T-helper 17 cell (primary cell): Measurements from ENCODE around the gene AMMECR1. TPM values are rescaled to one million over a fixed set of nuclear protein-coding genes. Genes with fewer than 3 reads are reported as not detected.
A peak's percentile ranks its signal among the peaks of the same experiment; 100 is the strongest.

Source experiments
- ATAC-seq: fragments of 150-1000 bp; cut with Tn5 transposase; 2 replicates; pipeline ENCODE4 v1.10.0; 2021; ENCODE audit warnings: mild to moderate bottlenecking, moderate library complexity
- DNase-seq, 3 donors: peaks; one replicate each; pipeline versions ENCODE4 v3.0.0 to v3.0.0-alpha.2; 2020 to 2021
- H3K9me3 ChIP-seq: one replicate; pipeline ENCODE4 v1.7.0; 2013; ENCODE audit warnings: low read length, mild to moderate bottlenecking; ENCODE audit not compliant: control insufficient read depth, poor library complexity, severe bottlenecking
- H3K27ac Mint-ChIP-seq: one replicate; pipeline ENCODE4 v1.8.0; 2022; ENCODE audit warnings: mild to moderate bottlenecking, moderate library complexity, mixed read lengths
- H3K27me3 Mint-ChIP-seq: one replicate; pipeline ENCODE4 v1.8.0; 2022; ENCODE audit warnings: mixed read lengths
- H3K36me3 Mint-ChIP-seq: one replicate; pipeline ENCODE4 v1.8.0; 2022; ENCODE audit warnings: low read depth, mixed read lengths
- H3K4me1 Mint-ChIP-seq: one replicate; pipeline ENCODE4 v1.8.0; 2022; ENCODE audit warnings: mild to moderate bottlenecking, mixed read lengths
- H3K4me3 Mint-ChIP-seq: one replicate; pipeline ENCODE4 v1.8.0; 2022; ENCODE audit warnings: mild to moderate bottlenecking, moderate library complexity, mixed read lengths
- total RNA-seq, 4 donors: library from RNA in 2 of 4; stranded (reverse) in 2 of 4; gene quantifications; one replicate each; pipeline ENCODE4 v1.2.3 and lab custom pipeline; 2022 to 2026

AMMECR1 gene
- total RNA-seq, 2 donors from 2014 or later, result 15.4 to 17.4 TPM

- ATAC-seq, result no peak
- H3K36me3 Mint-ChIP-seq, result no peaks in the 10 kb centered on the region
- H3K4me1 Mint-ChIP-seq, result peaks cover 27% of the 10 kb centered on the region
Observed at GRCh38 chrX:110268395-110268794, 49.5 kb downstream of the AMMECR1 start.

GRCh38 chrX:110267874-110268273, 50.0 kb downstream of the AMMECR1 start:
- ATAC-seq (peak; percentile 25), DNase-seq (no peak)
- Mint-ChIP-seq H3K27ac (peak overlapping the region; percentile 82), H3K36me3 (no peaks in the 10 kb centered on the region), H3K4me3 (peak overlapping the region; percentile 60), H3K4me1 (peaks cover 27% of the 10 kb centered on the region), H3K27me3 (no peaks in the 10 kb centered on the region)
- H3K9me3 ChIP-seq, result no peaks in the 10 kb centered on the region

More at GRCh38 chrX:110268395-110268794, 49.5 kb downstream of the AMMECR1 start:
- DNase-seq, result no peak
- Mint-ChIP-seq H3K27me3 (no peaks in the 10 kb centered on the region), H3K27ac (peak overlapping the region; percentile 82), H3K4me3 (peak overlapping the region; percentile 60)
- no peaks in the 10 kb centered on the region for H3K9me3 ChIP-seq

GRCh38 chrX:110265661-110266060, 52.2 kb downstream of the AMMECR1 start:
- no peaks in the 10 kb centered on the region for H3K27me3 Mint-ChIP-seq
- H3K27ac Mint-ChIP-seq, result no peak overlapping the region
- H3K9me3 ChIP-seq, result no peaks in the 10 kb centered on the region
- H3K4me1 Mint-ChIP-seq, result peaks cover 25% of the 10 kb centered on the region
- ATAC-seq (no peak), DNase-seq (no peak)
- no peaks in the 10 kb centered on the region for H3K36me3 Mint-ChIP-seq
- no peak overlapping the region for H3K4me3 Mint-ChIP-seq

- Mint-ChIP-seq H3K36me3 (no peaks in the 10 kb centered on the region), H3K4me1 (peaks cover 15% of the 10 kb centered on the region), H3K27ac (peak overlapping the region; percentile 69), H3K27me3 (no peaks in the 10 kb centered on the region), H3K4me3 (no peak overlapping the region)
- H3K9me3 ChIP-seq, result no peaks in the 10 kb centered on the region
- peak; percentile 21 for ATAC-seq
- no peak for DNase-seq
Observed at GRCh38 chrX:110259117-110259516, 58.8 kb downstream of the AMMECR1 start.

- H3K4me3 Mint-ChIP-seq, result no peak overlapping the region
- no peaks in the 10 kb centered on the region for H3K36me3 Mint-ChIP-seq
- ATAC-seq, result no peak
Observed at GRCh38 chrX:110258552-110258951, 59.3 kb downstream of the AMMECR1 start.

GRCh38 chrX:110257889-110258288, 60.0 kb downstream of the AMMECR1 start:
- no peaks in the 10 kb centered on the region for H3K9me3 ChIP-seq
- Mint-ChIP-seq H3K27me3 (no peaks in the 10 kb centered on the region), H3K4me3 (no peak overlapping the region), H3K27ac (peak overlapping the region; percentile 11), H3K4me1 (peaks cover 15% of the 10 kb centered on the region), H3K36me3 (no peaks in the 10 kb centered on the region)
- no peak for DNase-seq
- no peak for ATAC-seq

More at GRCh38 chrX:110258552-110258951, 59.3 kb downstream of the AMMECR1 start:
- H3K4me1 Mint-ChIP-seq, result peaks cover 15% of the 10 kb centered on the region
- no peaks in the 10 kb centered on the region for H3K27me3 Mint-ChIP-seq
- no peak for DNase-seq
- no peaks in the 10 kb centered on the region for H3K9me3 ChIP-seq
- H3K27ac Mint-ChIP-seq, result peak overlapping the region; percentile 69

- Mint-ChIP-seq H3K4me1 (peaks cover 17% of the 10 kb centered on the region), H3K4me3 (no peak overlapping the region), H3K36me3 (peaks cover 6% of the 10 kb centered on the region), H3K27me3 (no peaks in the 10 kb centered on the region), H3K27ac (no peak overlapping the region)
- H3K9me3 ChIP-seq, result no peaks in the 10 kb centered on the region
- no peak for ATAC-seq
- DNase-seq, result no peak
Observed at GRCh38 chrX:110252711-110253110, 65.2 kb downstream of the AMMECR1 start.

GRCh38 chrX:110251961-110252360, 65.9 kb downstream of the AMMECR1 start:
- no peaks in the 10 kb centered on the region for H3K9me3 ChIP-seq
- no peaks in the 10 kb centered on the region for H3K27me3 Mint-ChIP-seq
- H3K4me3 Mint-ChIP-seq, result no peak overlapping the region
- ATAC-seq, result no peak
- H3K36me3 Mint-ChIP-seq, result peaks cover 6% of the 10 kb centered on the region
- H3K4me1 Mint-ChIP-seq, result peaks cover 18% of the 10 kb centered on the region
- no peak for DNase-seq
- H3K27ac Mint-ChIP-seq, result no peak overlapping the region

GRCh38 chrX:110251526-110251925, 66.4 kb downstream of the AMMECR1 start:
- H3K9me3 ChIP-seq, result no peaks in the 10 kb centered on the region
- Mint-ChIP-seq H3K4me1 (peaks cover 22% of the 10 kb centered on the region), H3K36me3 (peaks cover 6% of the 10 kb centered on the region), H3K27me3 (no peaks in the 10 kb centered on the region), H3K4me3 (no peak overlapping the region), H3K27ac (peak overlapping the region; percentile 44)
- DNase-seq (no peak), ATAC-seq (no peak)

GRCh38 chrX:110250847-110251246, 67.0 kb downstream of the AMMECR1 start:
- DNase-seq (no peak), ATAC-seq (no peak)
- Mint-ChIP-seq H3K4me3 (no peak overlapping the region), H3K36me3 (peaks cover 6% of the 10 kb centered on the region), H3K4me1 (peaks cover 25% of the 10 kb centered on the region), H3K27ac (peak overlapping the region; percentile 44), H3K27me3 (no peaks in the 10 kb centered on the region)
- no peaks in the 10 kb centered on the region for H3K9me3 ChIP-seq

GRCh38 chrX:110248578-110248977, 69.3 kb downstream of the AMMECR1 start:
- Mint-ChIP-seq H3K36me3 (peaks cover 8% of the 10 kb centered on the region), H3K27me3 (no peaks in the 10 kb centered on the region), H3K4me1 (peaks cover 29% of the 10 kb centered on the region), H3K27ac (peak overlapping the region; percentile 75), H3K4me3 (no peak overlapping the region)
- DNase-seq, result no peak
- H3K9me3 ChIP-seq, result no peaks in the 10 kb centered on the region
- no peak for ATAC-seq

- ATAC-seq, result no peak
- H3K27me3 Mint-ChIP-seq, result no peaks in the 10 kb centered on the region
- peaks cover 23% of the 10 kb centered on the region for H3K4me1 Mint-ChIP-seq
- H3K4me3 Mint-ChIP-seq, result no peak overlapping the region
- no peaks in the 10 kb centered on the region for H3K9me3 ChIP-seq
- peak overlapping the region; percentile 49 for H3K27ac Mint-ChIP-seq
- DNase-seq, result no peak
- peaks cover 4% of the 10 kb centered on the region for H3K36me3 Mint-ChIP-seq
Observed at GRCh38 chrX:110245011-110245410, 72.9 kb downstream of the AMMECR1 start.

- DNase-seq (no peak), ATAC-seq (no peak)
- no peaks in the 10 kb centered on the region for H3K27me3 Mint-ChIP-seq
- peaks cover 19% of the 10 kb centered on the region for H3K4me1 Mint-ChIP-seq
- H3K27ac Mint-ChIP-seq, result no peak overlapping the region
- H3K4me3 Mint-ChIP-seq, result no peak overlapping the region
- peaks cover 3% of the 10 kb centered on the region for H3K36me3 Mint-ChIP-seq
- no peaks in the 10 kb centered on the region for H3K9me3 ChIP-seq
Observed at GRCh38 chrX:110242371-110242770, 75.5 kb downstream of the AMMECR1 start.

- no peak for DNase-seq
- Mint-ChIP-seq H3K4me1 (peaks cover 17% of the 10 kb centered on the region), H3K4me3 (no peak overlapping the region), H3K36me3 (peaks cover 3% of the 10 kb centered on the region), H3K27ac (no peak overlapping the region), H3K27me3 (no peaks in the 10 kb centered on the region)
- H3K9me3 ChIP-seq, result no peaks in the 10 kb centered on the region
- ATAC-seq, result no peak
Observed at GRCh38 chrX:110241816-110242215, 76.1 kb downstream of the AMMECR1 start.
